Heart right ventricle (tissue), 16 donors: ENCODE results near the gene ACTG2. TPM values are rescaled to one million over a fixed set of nuclear protein-coding genes. Genes with fewer than 3 reads are reported as not detected.

Experiments used
- ATAC-seq, 8 donors: fragments of 200-7000 bp; cut with Tn5 transposase; one replicate each; pipeline ENCODE4 v1.9.1; 2020; ENCODE audit warnings: mild to moderate bottlenecking in 8 of 8, moderate library complexity in 8 of 8, moderate number of reproducible peaks in 1 of 8
- DNase-seq, 2 donors: peaks; one replicate each; pipeline ENCODE4 v3.0.0-alpha.2; 2020
- H3K27ac ChIP-seq, 10 donors: fragments of 200-600 bp; sonication (generic) in 2 of 10; one replicate each; pipeline versions ENCODE4 v1.5.0 to v1.8.0; 2020 to 2022; ENCODE audit warnings: mild to moderate bottlenecking in 3 of 10
- H3K27me3 ChIP-seq, 7 donors: fragments of 200-600 bp; one replicate each; pipeline ENCODE4 v1.8.0; 2021 to 2022; ENCODE audit warnings: mild to moderate bottlenecking in 2 of 7
- H3K36me3 ChIP-seq, 9 donors: fragments of 200-600 bp; sonication (generic) in 1 of 9; one replicate each; pipeline versions ENCODE4 v1.5.0 to v1.8.0; 2020 to 2022; ENCODE audit warnings: mild to moderate bottlenecking in 2 of 9
- H3K4me1 ChIP-seq, 9 donors: fragments of 200-600 bp; sonication (generic) in 1 of 9; one replicate each; pipeline versions ENCODE4 v1.5.0 to v1.8.0; 2020 to 2022; ENCODE audit warnings: mild to moderate bottlenecking in 4 of 9
- H3K4me3 ChIP-seq, 10 donors: fragments of 200-600 bp; sonication (generic) in 2 of 10; one replicate each; pipeline versions ENCODE4 v1.5.0 to v1.8.0; 2020 to 2022; ENCODE audit warnings: mild to moderate bottlenecking in 7 of 10, moderate library complexity in 2 of 10
- H3K9me3 ChIP-seq, 11 donors: fragments of 200-600 bp in 10 of 11; sonication (generic) in 2 of 11; one replicate each; pipeline versions ENCODE4 v1.5.0 to v1.8.0; 2013 to 2022; ENCODE audit warnings: mild to moderate bottlenecking in 2 of 11, control low read depth in 1 of 11, moderate library complexity in 1 of 11
- CTCF ChIP-seq, 9 donors: fragments of 200-600 bp; sonication (generic) in 2 of 9; IDR thresholded peaks; one replicate each; pipeline versions ENCODE4 v1.5.0 to v1.8.0; 2021 to 2022; ENCODE audit warnings: antibody characterized with exemption in 9 of 9, mild to moderate bottlenecking in 5 of 9, moderate library complexity in 1 of 9
- WGBS, 2 donors: extraction: QIAGEN DNeasy Blood & Tissue Kit; methylation state at CpG; one replicate each; pipeline ENCODE4 v1.1.7; 2013; ENCODE audit warnings: inconsistent platforms in 1 of 2; 5-methylcytosine and 5-hydroxymethylcytosine counted together
- intact Hi-C, 10 donors: fragments of 100-400 bp; cut with DNase I; formaldehyde crosslinking; loops; one replicate each; pipeline versions ENCODE4 v1.11.1 to v1.14.2; 2022
- polyA plus RNA-seq, 2 donors: library from polyadenylated mRNA; stranded (reverse); fragments of 200-250 nt; gene quantifications; one replicate each; pipeline ENCODE4 v1.2.3, GENCODE V29; 2013
- total RNA-seq, 10 donors: library from RNA; stranded (reverse); fragmentation: NEBNext Ultra II Directional in 3 of 10; extraction: Animal tissue kit (Norgen Biotek cat#: 25700) in 3 of 10; gene quantifications; one replicate each; pipeline versions ENCODE4 v1.2.1 to v1.2.4, GENCODE V29; 2021 to 2023
- donor health status: Arrhythmogenic right ventricular cardiomyopathy.
- donor health status: ischemic (EF 13 %, LVEDD 7.1; RV severe dilation, severe dysfunction).
- donor health status: healthy with polysubstance abuse.
- donor health status: DM: no; HTN: yes; CAD: no.
- donor health status: DM: no; HTN: no; CAD: no.
- donor health status: ischemic (EF 25% LVEDD 6.9; RV normal size, moderate dysfunction).
- donor health status: ischemic (EF 25% LVEDD 5.7; RV mildly dilated, moderate dysfunction).
- donor health status: healthy.
- donor health status: DM: yes; HTN: yes; CAD: no.
- donor health status: Ischemic cardiomyopathy.
- donor health status: ischemic (EF 35%, LVEDD 5.7; RV mildly dilated, moderate dysfunction).
- donor health status: nonischemic (EF 11% LVEDD 7.7; RV severe dilation, severe dysfunction).
- donor health status: DM: yes; HTN: yes; CAD: no.
- donor health status: PGD.
- donor health status: ischemic (EF 29% LVEDD 5.4; RV normal size, mild dysfunction).
- donor health status: nonischemic (EF 23%, LVEDD 6.1; RV moderate dilation, normal function).

Gene ACTG2
- total and polyA plus RNA-seq, 12 donors, result 0.52 to 44.1 (median 2.0) TPM

DNA sequence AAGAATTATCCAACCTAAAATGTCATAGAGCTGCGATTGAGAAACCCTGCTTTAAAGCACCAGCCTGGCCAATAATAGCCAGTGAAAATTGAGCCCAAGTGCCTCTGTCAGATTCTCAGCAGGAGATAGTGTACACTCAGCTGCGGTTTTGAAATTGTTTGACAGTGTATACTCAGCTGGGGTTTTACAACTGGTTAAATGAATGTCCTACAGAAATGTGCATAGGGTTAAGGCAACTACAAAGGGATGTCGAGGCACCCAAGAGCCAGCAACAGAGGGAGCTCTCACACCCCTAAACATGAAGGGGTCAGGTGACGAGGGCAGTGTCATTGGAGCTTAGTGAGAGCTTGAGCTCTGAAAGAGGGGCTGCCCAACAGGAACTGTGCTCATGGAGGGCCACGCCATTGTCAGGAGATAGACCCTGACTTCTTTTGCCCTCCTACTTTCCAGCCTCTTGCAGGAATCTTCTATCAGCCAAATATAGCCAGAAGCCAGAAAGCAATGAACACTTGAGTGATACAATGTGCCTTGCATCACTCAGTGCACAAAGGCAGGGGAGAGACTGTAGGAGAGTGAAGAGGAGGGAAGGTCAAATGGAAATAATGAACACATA is 15.1 kb downstream of the ACTG2 start:
- Histone ChIP-seq H3K9me3 (no peaks in the 10 kb centered on the region), H3K27me3 (peaks cover 0 to 4% (median 0%) of the 10 kb centered on the region in 7 donors), H3K27ac (no peak overlapping the region), H3K4me1 (peaks cover 0 to 13% (median 0%) of the 10 kb centered on the region in 9 donors), H3K36me3 (no peaks in the 10 kb centered on the region), H3K4me3 (no peak overlapping the region)
- ATAC-seq (peak in 3 of 8 donors; percentile 58 to 75 (median 64)), DNase-seq (no peak)
- intact Hi-C loops, result no loop called here
- TF ChIP-seq CTCF (IDR thresholded peaks at IDR 0.05), result peak in 6 of 9 donors; percentile 28 to 55 (median 38)
- 47 to 53% methylated on average over 5 of the region's 5 CpGs for WGBS, 2 donors

- 89% methylated on average over 10 of the region's 10 CpGs for WGBS, 2 donors
- Histone ChIP-seq H3K27me3 (no peaks in the 10 kb centered on the region), H3K27ac (no peak overlapping the region), H3K36me3 (no peaks in the 10 kb centered on the region), H3K4me1 (peaks cover 0 to 13% (median 0%) of the 10 kb centered on the region in 9 donors), H3K9me3 (no peaks in the 10 kb centered on the region), H3K4me3 (no peak overlapping the region)
- intact Hi-C loops, result no loop called here
- TF ChIP-seq CTCF (IDR thresholded peaks at IDR 0.05), result no peak
- DNase-seq (no peak), ATAC-seq (no peak)
Measured at GRCh38 chr2:73908689-73909652, 16.2 kb downstream of the ACTG2 start.

DNA sequence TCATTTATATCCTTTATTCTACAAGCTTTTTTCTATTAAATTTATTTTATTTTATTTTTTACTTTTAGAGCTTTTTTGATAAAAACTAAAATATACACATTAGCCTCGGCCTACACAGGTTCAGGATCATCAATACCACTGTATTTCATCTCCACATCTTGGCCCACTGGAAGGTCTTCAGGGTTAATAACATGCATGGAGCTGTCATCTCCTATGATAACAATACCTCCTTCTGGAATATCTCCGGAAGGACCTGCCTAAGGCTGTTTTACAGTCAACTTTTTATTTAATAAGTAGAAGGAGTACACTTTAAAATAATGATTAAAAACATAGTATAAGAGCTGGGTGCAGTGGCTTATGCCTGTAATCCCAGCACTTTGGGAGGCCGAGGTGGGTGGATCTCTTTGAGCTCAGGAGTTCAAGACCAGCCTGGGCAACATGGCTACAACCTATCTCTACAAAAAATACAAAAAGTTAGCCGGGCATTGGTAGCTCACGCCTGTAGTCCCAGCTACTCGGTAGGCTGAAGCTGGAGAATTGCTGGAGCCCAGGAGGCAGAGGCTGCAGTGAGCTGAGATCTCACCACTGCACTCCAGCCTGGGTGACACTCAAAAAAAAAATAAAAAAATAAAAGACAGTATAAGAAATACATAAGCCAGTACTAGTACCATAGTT is 18.2 kb downstream of the ACTG2 start:
- TF ChIP-seq CTCF (IDR thresholded peaks at IDR 0.05), result no peak
- Histone ChIP-seq H3K4me3 (no peak overlapping the region), H3K4me1 (peaks cover 0 to 13% (median 0%) of the 10 kb centered on the region in 9 donors), H3K27me3 (no peaks in the 10 kb centered on the region), H3K9me3 (no peaks in the 10 kb centered on the region), H3K27ac (no peak overlapping the region), H3K36me3 (no peaks in the 10 kb centered on the region)
- ATAC-seq (no peak), DNase-seq (no peak)
- intact Hi-C loops, result no loop called here
- WGBS, 2 donors, result 72% methylated on average over 6 of the region's 6 CpGs

GRCh38 chr2:73911548-73912208 is 18.9 kb downstream of the ACTG2 start:
- peaks cover 0 to 13% (median 0%) of the 10 kb centered on the region in 9 donors for H3K4me1 ChIP-seq
- H3K4me3 ChIP-seq, result no peak overlapping the region
- no peak for TF ChIP-seq CTCF (IDR thresholded peaks at IDR 0.05)
- no peak for ATAC-seq
- no peaks in the 10 kb centered on the region for H3K9me3 ChIP-seq
- intact Hi-C loops, result no loop called here
- H3K27me3 ChIP-seq, result peaks cover 0 to 4% (median 0%) of the 10 kb centered on the region in 7 donors
- DNase-seq, result no peak
- H3K27ac ChIP-seq, result no peak overlapping the region
- H3K36me3 ChIP-seq, result no peaks in the 10 kb centered on the region
- 85 to 86% methylated on average over 8 of the region's 8 CpGs for WGBS, 2 donors
